HK-2 (cell line): Measurements from ENCODE around the gene PADI2.

Experiments used
- DNase-seq: peaks from one replicate; pipeline ENCODE4 v3.0.0-alpha.2; 2018; ENCODE audit not compliant: unreplicated experiment

PADI2 gene

GRCh38 chr1:17020502-17020901 is 98.7 kb downstream of the PADI2 start:
- DNase-seq: no peak

- DNase-seq: no peak
Measured at GRCh38 chr1:17018849-17019248, 100.4 kb downstream of the PADI2 start.

- no peak for DNase-seq
Measured at GRCh38 chr1:17017435-17017834, 101.8 kb downstream of the PADI2 start.
